Germinal center (tissue), 1 donor: Measurements from ENCODE around the gene LRP1.

Source experiments
- DNase-seq: peaks from one replicate; pipeline ENCODE4 v3.0.0; 2012; ENCODE audit warnings: mixed read lengths, low spot score

The LRP1 gene

DNA sequence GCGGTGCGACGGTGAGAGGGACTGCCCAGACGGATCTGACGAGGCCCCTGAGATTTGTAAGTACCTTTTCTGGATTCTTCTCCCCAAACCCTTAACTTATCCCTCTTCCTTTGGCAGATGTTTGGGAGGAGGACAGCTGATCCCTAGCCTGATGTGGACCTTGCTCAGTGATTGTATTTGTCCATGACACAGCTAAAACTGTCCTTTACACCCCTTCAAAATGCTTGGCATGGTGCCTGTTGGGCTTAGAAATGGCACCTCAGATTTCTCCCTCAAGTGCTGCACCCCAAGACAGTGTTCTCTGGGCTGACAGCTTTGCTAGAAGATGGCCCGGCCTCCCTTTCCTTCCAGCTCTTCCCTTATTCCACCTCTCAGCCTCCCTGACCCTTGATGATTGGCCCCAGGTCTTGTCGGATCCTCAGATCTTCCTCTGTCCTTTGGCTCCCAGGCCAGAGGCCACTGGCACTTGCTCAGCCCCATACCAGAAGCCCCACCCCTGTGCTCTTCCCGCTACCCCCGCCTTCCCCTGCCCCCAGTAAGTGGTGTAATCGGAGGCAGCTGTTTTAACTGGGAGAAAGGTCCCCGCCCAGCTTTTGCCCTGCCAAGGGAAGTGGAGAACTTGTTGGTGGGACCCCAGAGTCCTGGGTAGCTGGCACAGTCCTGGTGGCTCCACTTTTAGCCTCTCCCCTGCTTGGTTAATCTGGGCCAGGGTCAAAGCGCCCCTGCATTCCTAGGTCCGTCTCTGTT is 10.4 kb downstream of the LRP1 start:
- no peak for DNase-seq

DNA sequence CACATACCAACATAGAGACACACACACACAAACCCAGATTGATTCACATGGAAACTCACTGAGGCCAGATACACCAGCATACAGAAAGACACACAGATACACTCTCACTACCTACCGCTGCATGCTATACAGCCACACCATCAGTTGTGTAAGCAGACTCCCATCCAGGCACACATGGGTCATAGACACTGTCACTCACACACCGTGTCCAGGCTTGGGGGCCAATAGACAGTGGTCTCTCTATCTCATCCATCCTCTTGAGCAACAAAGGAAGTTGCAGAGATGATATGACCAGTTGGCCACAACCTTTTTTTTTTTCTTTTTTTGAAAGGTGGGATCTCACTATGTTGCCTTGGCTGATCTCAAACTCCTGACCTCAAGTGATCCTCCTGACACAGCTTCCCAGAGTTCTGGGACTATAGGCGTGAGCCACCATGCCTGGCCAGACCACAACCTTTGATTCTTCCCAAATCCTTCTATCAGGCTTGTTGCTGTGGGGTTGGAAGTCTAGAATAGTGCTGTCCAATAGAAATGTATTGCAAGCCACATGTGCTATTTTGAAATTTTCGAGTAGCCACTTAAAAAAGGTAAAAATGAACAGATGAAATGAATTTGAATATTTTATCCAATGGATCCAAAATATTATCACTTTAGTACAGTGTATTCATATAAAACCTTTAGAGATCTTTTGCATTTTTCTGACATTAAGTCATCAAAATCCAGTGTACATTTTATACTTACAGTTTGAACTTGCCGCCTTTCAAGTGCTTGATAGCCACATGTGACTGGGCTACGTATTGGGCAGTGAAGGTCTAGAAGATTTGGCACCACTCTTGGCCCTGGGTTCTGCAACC is 11.7 kb downstream of the LRP1 start:
- DNase-seq = no peak

DNA sequence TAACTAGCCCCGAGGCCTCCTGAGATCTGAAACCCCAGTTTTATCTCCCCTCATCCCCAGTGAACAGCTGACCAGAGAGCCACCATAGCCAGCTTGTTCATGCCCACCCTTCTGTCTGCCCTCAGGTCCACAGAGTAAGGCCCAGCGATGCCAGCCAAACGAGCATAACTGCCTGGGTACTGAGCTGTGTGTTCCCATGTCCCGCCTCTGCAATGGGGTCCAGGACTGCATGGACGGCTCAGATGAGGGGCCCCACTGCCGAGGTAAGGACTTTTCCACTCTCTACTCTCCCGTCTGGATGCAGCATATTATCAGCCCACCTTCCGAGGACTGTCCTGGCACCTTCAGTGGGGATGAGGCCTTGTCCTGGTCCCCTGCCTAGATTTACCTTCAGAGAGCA is 13.0 kb downstream of the LRP1 start:
- DNase-seq = no peak

DNA sequence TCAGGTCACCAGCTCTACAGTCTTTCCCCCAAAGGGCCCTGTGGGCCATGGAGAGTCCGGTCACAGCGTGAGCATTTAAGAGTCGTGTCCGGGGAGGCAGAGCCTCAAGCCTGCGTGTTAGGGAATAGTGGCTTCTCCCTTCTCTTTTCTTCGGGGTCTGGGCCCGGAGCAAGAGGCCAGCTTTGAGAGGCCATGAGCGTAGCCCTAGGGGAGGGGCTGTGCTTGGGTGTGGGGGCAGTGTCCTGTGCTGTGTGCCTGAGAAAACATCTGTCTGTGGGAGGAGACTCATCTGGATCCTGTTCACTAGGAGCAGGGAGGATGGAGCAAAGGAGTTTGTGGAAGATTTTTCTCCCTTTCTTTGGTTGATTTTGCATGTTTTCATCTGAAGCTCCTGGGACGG is 13.8 kb downstream of the LRP1 start:
- no peak for DNase-seq

DNA sequence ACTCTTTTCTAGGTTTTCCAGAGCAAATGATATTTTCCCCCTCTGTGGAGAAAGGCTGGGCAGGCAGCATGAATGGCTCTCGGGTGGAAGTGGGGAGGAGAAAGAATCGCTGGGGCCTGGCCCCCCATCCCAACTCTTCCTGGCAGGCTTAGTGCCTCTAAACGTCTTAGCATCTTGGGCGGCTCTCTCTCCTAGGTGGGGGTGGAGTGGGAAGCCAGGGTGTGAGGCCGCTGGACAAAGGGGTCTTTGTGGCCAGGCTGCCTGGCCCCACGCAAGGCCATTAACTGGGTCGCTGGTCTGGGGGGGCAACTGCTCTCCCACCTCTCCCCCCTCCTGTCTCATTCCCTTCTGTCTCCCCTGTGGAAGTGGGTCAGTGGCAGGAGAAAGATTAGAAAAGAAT is 14.4 kb downstream of the LRP1 start:
- DNase-seq = no peak

DNA sequence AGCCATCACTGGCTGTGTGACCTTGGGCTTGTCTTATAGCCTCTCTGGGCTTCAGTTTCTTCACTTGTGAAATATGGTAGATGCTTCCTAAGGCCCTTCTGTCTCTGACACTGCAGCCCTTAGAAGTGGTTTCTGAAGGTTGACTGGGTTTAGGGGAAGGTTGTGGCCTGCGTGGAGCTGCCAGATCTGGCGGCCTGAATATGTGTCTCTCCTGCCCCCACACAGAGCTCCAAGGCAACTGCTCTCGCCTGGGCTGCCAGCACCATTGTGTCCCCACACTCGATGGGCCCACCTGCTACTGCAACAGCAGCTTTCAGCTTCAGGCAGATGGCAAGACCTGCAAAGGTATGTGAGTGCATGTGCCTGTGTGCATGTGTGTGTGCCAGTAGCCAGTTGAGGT is 15.2 kb downstream of the LRP1 start:
- DNase-seq = no peak

DNA sequence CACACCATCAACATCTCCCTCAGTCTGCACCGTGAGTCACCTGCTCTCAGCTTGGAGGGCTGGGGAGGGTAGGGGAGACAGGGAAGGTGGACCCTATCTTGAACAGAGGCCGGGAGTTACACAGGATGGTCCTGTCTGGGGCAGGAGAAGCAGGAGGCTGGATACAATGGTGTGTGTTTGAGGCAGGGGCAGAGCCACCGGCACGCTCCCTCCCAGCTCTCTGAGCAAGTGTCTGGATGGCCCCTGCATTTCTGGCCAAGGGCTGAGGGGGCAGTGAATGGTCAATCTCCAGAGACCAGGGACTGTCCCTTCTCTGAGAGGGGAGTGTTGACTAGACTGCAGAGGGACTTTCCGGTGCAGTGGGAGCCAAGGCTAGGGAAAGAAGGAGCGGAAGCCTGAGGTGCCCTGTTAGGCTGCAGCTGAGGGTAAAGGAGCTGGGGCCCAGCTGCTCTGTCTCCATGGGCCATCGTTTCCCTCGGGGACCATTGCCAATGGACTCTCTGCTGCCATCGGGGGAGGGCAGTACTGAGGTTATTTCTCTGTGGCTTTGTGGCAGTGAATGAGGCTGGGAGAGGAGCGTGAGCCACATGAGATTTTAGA is 17.3 kb downstream of the LRP1 start:
- no peak for DNase-seq

DNA sequence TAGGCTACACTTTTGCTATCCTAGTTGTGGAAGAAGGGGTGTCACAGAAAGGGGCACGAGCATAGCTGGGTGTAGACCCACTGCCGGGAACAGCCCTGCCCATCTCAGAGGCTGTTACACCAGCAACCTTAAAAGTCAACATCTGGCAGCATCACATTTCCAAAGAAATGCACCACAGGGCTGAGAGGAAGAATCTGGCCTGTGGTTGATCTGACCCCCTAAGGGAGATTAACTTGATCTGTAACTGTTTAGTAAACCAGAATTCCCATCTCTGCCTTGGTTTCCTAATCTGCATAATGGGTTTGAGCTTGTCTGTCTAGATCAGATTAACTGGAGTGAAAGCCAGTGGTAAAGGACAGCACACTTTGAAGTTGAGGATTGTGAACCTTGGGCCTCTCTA is 17.8 kb downstream of the LRP1 start:
- DNase-seq = no peak

DNA sequence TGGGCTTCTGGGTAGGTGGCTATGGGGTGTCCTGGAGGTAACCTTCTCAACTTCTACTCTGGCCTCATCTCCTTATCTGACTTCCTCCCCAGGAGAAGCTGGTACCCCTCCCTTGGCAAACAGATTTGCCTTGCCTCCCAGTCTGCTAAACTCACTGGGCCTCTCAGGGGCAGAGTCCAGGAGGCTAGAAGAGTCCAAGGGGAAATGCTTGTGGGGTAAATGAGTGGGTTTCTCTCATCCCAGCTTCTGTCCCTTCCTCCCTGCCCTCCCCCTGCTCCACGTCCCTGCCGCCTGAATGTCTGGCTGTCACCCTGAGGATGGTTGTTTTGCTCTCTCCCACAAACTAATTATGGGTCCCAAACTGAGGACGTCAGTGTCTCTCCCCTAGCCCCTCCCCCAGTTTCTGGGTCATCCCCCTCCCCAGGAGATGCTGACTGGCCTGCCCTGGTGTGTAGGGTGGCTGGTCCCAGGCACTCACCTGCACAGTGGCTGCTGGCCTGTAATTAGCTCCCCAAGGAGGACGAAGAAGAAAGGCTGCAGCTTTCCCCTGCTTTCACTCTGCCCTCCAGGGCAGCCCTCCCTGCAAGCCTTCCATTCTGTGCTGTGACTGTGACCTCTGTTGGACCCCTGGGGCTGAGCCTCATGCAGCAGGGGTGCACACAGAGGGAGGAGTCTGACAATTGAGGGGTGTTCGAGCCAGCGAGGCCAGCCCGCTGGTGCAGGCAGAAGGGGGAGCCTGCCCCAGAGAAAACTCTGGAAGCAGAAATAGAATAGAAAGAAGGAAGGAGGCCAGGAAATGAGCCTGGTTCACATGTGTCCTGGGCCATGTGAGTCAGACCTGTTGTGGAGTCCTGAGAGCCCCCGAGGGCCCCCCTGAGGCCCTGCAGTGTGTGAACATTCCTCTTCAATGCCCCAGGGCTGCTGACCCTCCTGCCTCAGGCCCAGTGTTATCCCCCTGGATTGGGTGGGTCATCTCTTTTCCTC is 19.0 kb downstream of the LRP1 start, which contains the start of gene LRP1-AS:
LRP1-AS (minus strand) TSS at position 659 of the 984 bp plus-strand sequence.
- no peak for DNase-seq

DNA sequence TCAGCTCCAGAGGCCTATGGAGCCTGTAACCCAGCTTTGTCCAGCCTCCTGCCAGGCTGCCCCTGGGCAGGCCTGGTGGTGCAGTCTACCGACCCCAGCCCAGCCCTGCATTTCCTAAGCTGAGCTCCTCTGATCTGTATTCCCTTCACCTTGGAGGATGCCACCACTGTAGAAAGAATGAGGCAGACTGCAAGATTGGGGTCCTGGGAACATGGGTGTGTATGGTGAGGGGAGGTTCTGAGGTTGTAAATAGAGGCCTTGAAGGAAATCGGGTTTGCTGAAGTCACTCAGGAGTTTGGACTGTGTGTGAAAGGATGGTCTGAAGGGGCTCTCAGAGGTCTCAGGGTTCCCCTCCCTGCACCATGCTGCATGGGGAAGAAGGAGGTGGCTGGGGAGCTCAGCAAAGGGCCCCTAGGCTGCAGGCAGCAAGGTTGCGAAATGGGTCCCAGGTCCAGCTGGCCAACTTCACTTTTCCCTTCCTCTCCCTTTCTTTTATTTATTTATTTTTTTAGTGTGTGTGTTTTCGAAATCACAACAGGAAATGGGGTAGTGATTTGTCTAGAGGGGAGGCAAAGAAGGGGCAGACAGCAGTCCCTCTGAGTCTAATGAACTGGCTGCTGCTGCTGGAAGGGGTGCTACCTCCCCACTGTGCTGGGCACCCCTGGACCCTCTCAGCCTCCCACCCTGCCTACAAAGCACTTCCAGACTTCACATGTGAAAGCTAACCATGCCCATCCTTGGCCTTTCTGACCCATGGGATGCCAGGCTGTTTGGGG is 20.4 kb downstream of the LRP1 start:
- DNase-seq = no peak

DNA sequence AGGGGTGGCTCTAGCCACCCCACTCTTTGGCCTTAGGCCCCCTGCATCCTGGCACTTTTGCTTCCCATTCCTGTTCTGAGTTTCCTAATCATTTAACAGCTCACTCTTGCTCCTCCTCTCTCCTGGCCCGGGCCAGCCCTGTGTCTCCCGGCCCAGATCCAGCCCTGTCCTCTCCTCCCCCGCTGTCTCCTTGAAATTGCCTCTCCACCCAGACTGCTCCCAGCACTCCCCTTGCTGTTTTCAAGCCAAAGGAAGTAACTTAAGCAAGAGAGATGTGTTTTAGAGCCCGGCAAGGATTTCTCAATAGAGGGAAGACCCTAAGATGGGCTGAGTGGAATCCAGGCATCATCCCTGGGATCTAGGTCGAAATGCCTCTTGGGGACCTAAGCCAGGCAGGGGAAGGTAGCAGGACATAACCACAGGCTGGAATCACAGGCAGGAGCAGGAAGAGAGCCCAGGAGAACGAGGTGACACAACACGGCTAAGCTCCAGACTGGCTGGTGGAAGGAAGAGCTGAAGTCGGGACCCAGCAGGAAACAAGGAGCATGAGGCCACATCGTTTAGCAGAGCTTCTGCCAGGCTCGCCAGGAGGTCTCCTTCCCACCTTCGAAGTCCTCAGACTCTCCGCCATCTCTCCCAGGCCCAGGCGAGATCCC is 21.1 kb downstream of the LRP1 start:
- no peak for DNase-seq

DNA sequence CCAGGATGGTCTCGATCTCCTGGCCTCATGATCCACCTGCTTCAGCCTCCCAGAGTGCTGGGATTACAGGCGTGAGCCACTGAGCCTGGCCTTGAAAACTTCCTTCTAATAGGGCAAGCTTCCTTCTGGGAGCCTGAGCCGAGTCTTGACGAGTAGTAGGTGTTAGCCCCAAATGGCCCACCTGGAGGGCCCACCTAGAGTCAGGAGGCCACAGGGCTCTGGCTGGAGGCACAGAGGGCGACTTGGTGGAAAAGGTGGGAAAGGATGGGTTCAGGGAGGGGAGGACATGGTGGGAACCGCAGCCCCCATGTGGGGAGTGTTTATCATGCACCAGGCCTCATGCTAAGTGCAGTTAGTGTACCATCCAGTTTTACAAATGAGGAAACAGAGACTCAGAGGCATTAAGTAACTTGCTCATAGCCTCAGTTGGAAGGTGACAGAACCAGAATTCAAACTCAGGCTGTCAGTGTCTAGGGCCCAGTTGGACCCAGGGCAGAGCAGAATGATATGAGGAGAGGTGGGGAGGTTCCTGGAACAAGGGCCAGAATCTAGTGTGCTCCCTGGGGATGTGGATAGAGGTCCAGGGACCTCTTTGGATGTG is 22.2 kb downstream of the LRP1 start:
- no peak for DNase-seq

DNA sequence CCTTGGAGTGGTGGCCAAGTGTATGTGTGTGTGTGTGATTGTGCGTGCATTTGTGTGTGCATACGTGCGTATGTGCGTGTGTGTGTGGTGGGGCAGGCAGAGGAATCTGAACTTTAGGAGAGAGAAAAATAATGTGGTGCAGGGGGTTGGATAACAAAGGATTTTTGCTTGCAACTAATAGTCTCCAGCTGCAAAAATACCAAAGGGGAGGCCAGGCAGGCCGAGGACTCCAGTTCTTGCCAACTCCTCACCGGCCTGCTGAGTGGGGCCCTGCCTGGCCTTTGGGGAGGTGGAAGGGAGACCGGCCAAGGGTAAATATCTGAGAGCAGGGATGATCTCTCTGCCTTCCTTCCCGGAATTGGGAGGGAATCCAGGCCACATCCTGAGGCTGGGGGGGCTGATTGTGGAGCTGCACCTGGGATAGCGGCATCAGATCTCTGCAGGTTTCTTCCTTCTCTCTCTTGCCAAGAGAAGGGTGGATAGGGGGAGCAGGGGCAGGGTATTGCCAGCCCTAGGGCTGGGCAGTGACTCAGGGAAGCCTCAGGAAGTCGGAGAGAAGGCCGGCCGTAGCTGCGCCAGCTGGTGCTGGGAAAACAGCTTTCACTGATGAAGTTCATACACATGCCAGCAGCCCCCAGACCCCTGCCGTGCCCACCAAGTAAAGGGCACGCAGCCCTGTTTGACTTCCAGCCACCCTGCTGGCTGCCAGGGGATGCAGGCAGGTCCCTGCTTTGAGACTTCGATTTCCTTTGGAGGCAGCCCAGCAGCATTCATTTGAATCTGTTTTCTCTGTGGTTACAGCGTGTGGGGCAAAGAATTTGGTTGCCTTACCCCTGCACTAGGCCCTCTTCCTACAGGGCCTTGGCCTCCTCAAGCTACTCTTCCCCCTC is 23.7 kb downstream of the LRP1 start:
- DNase-seq = no peak

DNA sequence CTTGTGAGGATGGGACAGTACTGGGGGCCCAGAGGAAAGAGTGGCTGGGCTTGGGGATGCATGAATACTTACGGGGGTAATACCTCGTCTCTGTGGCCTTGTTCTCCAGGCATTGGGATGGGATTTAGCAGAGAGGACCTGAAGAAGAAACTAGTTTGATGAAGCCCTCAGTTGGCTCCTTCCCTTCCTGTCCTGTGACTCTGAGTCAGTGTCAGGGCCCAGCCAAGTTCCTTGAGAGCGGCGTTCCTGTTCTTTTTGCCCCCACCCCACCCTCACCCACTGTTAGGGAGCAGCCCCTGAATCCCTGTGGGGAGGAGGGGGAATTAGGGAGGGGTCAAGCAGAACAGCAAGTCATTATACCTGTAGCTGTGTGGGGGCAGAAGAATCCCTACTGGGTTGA is 24.4 kb downstream of the LRP1 start:
- no peak for DNase-seq

DNA sequence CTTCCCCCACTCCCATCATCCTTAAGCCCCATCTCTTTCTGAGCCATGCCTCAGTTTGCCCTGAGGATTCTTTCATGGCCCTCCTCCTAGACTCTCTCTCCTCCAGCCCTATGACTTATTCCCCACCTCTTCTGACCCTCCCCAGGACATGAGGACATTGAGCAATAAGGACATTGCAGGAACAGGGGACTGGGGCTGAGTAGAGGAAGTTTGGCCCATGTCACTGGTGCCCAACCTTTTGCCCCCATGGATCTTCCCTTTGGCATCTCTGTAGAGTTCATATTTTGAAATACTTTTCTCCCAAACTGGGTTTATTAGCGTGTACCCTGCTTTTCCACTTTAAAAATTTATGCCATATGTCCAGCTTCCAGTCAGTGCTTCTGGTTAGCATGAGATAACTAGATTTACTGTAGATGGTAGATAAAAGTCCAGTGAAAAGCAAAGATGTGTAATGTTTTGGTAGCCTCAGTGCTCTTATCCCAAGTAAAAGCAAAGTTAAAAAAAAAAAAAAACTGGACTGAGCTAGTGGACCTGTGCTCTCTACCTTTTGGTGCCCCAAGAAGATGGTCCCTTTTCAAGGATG is 25.2 kb downstream of the LRP1 start:
- no peak for DNase-seq

DNA sequence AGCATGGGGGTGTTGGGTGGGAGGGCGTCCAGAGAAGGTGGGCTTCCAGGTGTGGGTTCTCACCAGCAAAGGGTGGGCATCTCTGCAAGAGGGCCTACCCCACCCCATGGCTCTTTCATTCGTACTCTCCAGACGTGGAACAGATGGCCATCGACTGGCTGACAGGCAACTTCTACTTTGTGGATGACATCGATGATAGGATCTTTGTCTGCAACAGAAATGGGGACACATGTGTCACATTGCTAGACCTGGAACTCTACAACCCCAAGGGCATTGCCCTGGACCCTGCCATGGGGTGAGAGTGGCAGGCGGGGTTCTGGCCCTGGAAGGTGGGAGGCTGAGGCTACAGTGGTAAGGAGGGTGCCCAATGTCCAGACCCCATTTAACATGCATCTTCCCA is 25.8 kb downstream of the LRP1 start:
- DNase-seq = no peak

DNA sequence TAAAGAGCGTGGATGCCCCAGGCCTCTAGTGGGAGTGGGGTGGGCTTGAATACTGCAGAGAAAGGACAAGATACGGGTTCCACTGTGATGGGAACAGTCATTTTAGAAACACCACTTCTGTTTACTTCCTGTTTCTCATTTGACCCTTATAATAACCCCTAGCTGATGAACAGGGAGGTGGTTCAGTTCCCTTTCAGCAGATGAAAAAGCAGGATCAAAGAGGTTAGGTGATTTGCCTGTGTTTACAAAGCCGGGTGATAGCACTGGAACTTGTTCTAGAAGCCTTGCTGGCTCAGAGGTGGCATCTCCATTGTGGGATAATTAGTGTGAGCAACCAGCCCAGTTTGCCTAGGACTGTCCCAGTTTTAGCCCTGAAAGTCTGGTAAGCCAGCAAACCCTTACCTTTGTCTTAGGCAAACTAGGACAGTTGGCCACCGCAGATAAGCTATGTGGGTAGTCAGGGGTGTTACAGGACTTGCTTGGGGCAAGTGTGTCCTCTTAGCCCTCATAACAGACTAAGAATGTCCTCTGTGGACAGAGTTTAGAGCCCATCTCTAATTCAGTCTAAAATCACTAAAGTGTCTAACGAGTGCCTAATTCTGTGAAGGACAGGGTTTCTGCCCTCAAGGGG is 26.6 kb downstream of the LRP1 start:
- no peak for DNase-seq
